A549 (cell line): ENCODE results near the gene SLC10A3. TPM values are rescaled to one million over a fixed set of nuclear protein-coding genes. Genes with fewer than 3 reads are reported as not detected.

Experiments
- ATAC-seq, 2 experiments: fragments of 200-7000 bp in 1 of 2; fragments of >200 bp in 1 of 2; cut with Nextera tagmentation in 1 of 2; cut with Tn5 transposase in 1 of 2; 3 replicates each; pipeline versions ENCODE4 v1.8.0 to v1.9.1; 2018 to 2020; ENCODE audit warnings: mild to moderate bottlenecking in 1 of 2, moderate library complexity in 1 of 2
- CTCF ChIA-PET: fragments of 300-600 bp; sonication (Branson Sonifier 250); formaldehyde crosslinking; extraction: SDS; loops from one replicate; lab custom pipeline; 2021; ENCODE audit warnings: antibody characterized with exemption, inconsistent platforms; lab: Yijun Ruan, JAX
- POLR2A ChIA-PET: fragments of 350-600 bp; formaldehyde crosslinking; extraction: SDS; loops from one replicate; lab custom pipeline; 2021; ENCODE audit warnings: antibody characterized with exemption, inconsistent platforms; lab: Yijun Ruan, JAX
- DNase-seq, 2 experiments: peaks; one replicate each; pipeline versions ENCODE4 v3.0.0 to v3.0.0-alpha.2; 2011 to 2016; ENCODE audit warnings: low read depth in 1 of 2, low spot score in 1 of 2
- FAIRE-seq: peaks from 2 replicates; lab custom pipeline; 2011; peaks lifted over from hg19 to GRCh38; lab: Jason Lieb, UNC
- H3K27ac ChIP-seq, 2 experiments: fragments of >200 bp; sonication (Bioruptor Twin); formaldehyde crosslinking; 3 replicates each; pipeline ENCODE4 v1.5.1; 2016 to 2017
- H3K4me1 ChIP-seq: fragments of >200 bp; sonication (Bioruptor Twin); formaldehyde crosslinking; 3 replicates; pipeline ENCODE4 v1.6.1; 2016
- H3K4me2 ChIP-seq: fragments of >200 bp; sonication (Bioruptor Twin); formaldehyde crosslinking; 3 replicates; pipeline ENCODE4 v1.6.1; 2016
- H3K4me3 ChIP-seq: fragments of >200 bp; sonication (Bioruptor Twin); formaldehyde crosslinking; 3 replicates; pipeline ENCODE4 v1.5.1; 2016
- H3K9me3 ChIP-seq: fragments of >200 bp; sonication (Bioruptor Twin); formaldehyde crosslinking; 3 replicates; pipeline ENCODE4 v1.6.1; 2016
- CBX2 ChIP-seq: fragments of 200-600 bp; sonication (generic); IDR thresholded peaks from 2 replicates; pipeline ENCODE4 v1.6.1; 2016; ENCODE audit warnings: low read depth, mild to moderate bottlenecking, borderline replicate concordance
- CHD2 ChIP-seq: fragments of 150-350 bp; IDR thresholded peaks from 2 replicates; pipeline ENCODE4 v1.6.1; 2014; ENCODE audit warnings: low read length; ENCODE audit not compliant: partially characterized antibody
- CTCF ChIP-seq: fragments of >200 bp; sonication (Bioruptor Twin); formaldehyde crosslinking; IDR thresholded peaks from 3 replicates; pipeline ENCODE4 v1.5.1; 2016
- EP300 ChIP-seq, 2 experiments: fragments of >200 bp; sonication (Bioruptor Twin); formaldehyde crosslinking; IDR thresholded peaks; 2 replicates in 1 of 2; 3 replicates in 1 of 2; pipeline ENCODE4 v1.6.1; 2016 to 2017
- ESRRA ChIP-seq: fragments of 150-350 bp; IDR thresholded peaks from 2 replicates; pipeline ENCODE4 v1.6.1; 2014; ENCODE audit warnings: mild to moderate bottlenecking, low read length, borderline replicate concordance
- FOSB ChIP-seq: fragments of 250-450 bp; sonication (Bioruptor Pico); IDR thresholded peaks from 2 replicates; pipeline ENCODE4 v1.5.0; 2020; ENCODE audit warnings: mild to moderate bottlenecking, moderate library complexity
- KDM1A ChIP-seq: fragments of 200-600 bp; sonication (generic); IDR thresholded peaks from 2 replicates; pipeline ENCODE4 v1.6.1; 2016; ENCODE audit warnings: low read depth, mild to moderate bottlenecking
- NFE2L2 ChIP-seq: fragments of 150-350 bp; conservative IDR thresholded peaks from 2 replicates; pipeline ENCODE4 v1.6.1; 2014; ENCODE audit warnings: low read length
- NPAS2 ChIP-seq: fragments of 250-450 bp; sonication (Bioruptor Pico); IDR thresholded peaks from 2 replicates; pipeline ENCODE4 v1.8.0; 2022; ENCODE audit warnings: mild to moderate bottlenecking, moderate library complexity, borderline replicate concordance
- POLR2A ChIP-seq: IDR thresholded peaks from 2 replicates; pipeline ENCODE4 v1.6.1; 2012; ENCODE audit warnings: mild to moderate bottlenecking, low read length
- RNF2 ChIP-seq: fragments of 200-600 bp; sonication (generic); IDR thresholded peaks from 2 replicates; pipeline ENCODE4 v1.6.1; 2016; ENCODE audit warnings: low read depth, mild to moderate bottlenecking, antibody characterized with exemption, moderate library complexity, borderline replicate concordance
- SMC3 ChIP-seq: fragments of >200 bp; sonication (Bioruptor Twin); formaldehyde crosslinking; IDR thresholded peaks from 3 replicates; pipeline ENCODE4 v1.6.1; 2018; ENCODE audit warnings: inconsistent platforms
- TP53 ChIP-seq: fragments of 250-450 bp; sonication (Bioruptor Pico); IDR thresholded peaks from 2 replicates; pipeline ENCODE4 v1.5.0; 2021; ENCODE audit warnings: mild to moderate bottlenecking, moderate library complexity
- ZNF302 ChIP-seq: fragments of 250-450 bp; sonication (Bioruptor Pico); IDR thresholded peaks from 2 replicates; pipeline ENCODE4 v1.9.0; 2021; ENCODE audit warnings: inconsistent platforms, mild to moderate bottlenecking, moderate library complexity
- ZSCAN20 ChIP-seq: fragments of 250-450 bp; sonication (Bioruptor Pico); IDR thresholded peaks from 2 replicates; pipeline ENCODE4 v1.8.0; 2022; ENCODE audit warnings: mild to moderate bottlenecking, moderate library complexity
- WGBS: methylation state at CpG from one replicate; pipeline ENCODE4 v1.1.6; 2017; ENCODE audit errors: missing lambda C conversion rate; 5-methylcytosine and 5-hydroxymethylcytosine counted together
- polyA plus RNA-seq, 4 experiments: library from polyadenylated mRNA; depleted of rRNA in 3 of 4; stranded (reverse); fragments of >200 nt; fragmentation: RNase III in 1 of 4; extraction: RNeasy Plus Mini Kit Qiagen cat#74134 plus additional on column Dnase treatment in 1 of 4; gene quantifications; 2 replicates in 3 of 4; 3 replicates in 1 of 4; pipeline ENCODE4 v1.2.3, GENCODE V29; 2011 to 2017
- small RNA-seq, 6 experiments: library from RNA; depleted of rRNA; stranded (forward); fragments of <200 nt; gene quantifications; one replicate each; pipeline ENCODE3, GENCODE V24; 2012
- TF ChIP-seq, protein P1 (sequence below): fragments of 150-350 bp; IDR thresholded peaks from 2 replicates; pipeline ENCODE4 v1.6.1; 2014; ENCODE audit warnings: low read depth, mild to moderate bottlenecking, low read length
- TF ChIP-seq, protein P2 (sequence below): fragments of 250-450 bp; sonication (Bioruptor Pico); IDR thresholded peaks from 2 replicates; pipeline ENCODE4 v1.5.0; 2020; ENCODE audit warnings: low read depth, mild to moderate bottlenecking, moderate library complexity

SLC10A3 gene
- polyA plus RNA-seq, 2 of the 4 experiments (the other 2 are of a cell fraction), result 9.0 to 21.7 TPM

DNA sequence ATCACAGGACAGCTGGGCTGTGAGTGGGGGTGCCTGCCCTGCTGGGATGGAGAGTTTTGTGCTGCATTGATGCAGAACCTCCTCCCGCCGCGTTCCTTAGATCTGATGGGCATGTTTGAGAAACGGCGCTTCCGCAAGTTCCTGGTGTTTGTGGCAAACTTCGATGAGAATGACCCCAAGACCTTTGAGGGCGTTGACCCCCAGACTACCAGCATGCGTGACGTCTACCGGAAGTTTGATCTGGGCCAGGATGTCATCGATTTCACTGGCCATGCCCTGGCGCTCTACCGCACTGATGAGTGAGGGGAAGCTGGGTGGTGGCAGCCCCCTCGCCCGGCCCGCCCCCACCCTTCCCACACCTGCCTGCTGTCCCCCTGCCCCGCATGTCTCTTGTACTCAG lies 50.6 kb downstream of the SLC10A3 start:
- ChIA-PET POLR2A (no interaction called here), CTCF (interaction anchor here (0.8 kb wide), 1 partner anchor 41 kb away, joined by 4 read pairs; no protein-coding TSS in a partner anchor)
- no peak for FAIRE-seq
- H3K27ac ChIP-seq, result no peak overlapping the region
- H3K4me2 ChIP-seq, result no peak overlapping the region
- WGBS, result 100% methylated on average over 8 of the region's 18 CpGs
- ATAC-seq, result no peak
- no peak for DNase-seq
- peaks cover 17% of the 10 kb centered on the region; the same call in 2 of the 3 replicates for H3K4me1 ChIP-seq
- TF ChIP-seq ESRRA (no peak), CBX2 (no peak), CTCF (no peak), NPAS2 (no peak), SMC3 (no peak), RNF2 (no peak), POLR2A (no peak), CHD2 (no peak), KDM1A (no peak), TP53 (CRISPR knock-in tag) (no peak), ZSCAN20 (CRISPR knock-in tag) (no peak)
- TF ChIP-seq, protein P1, sequence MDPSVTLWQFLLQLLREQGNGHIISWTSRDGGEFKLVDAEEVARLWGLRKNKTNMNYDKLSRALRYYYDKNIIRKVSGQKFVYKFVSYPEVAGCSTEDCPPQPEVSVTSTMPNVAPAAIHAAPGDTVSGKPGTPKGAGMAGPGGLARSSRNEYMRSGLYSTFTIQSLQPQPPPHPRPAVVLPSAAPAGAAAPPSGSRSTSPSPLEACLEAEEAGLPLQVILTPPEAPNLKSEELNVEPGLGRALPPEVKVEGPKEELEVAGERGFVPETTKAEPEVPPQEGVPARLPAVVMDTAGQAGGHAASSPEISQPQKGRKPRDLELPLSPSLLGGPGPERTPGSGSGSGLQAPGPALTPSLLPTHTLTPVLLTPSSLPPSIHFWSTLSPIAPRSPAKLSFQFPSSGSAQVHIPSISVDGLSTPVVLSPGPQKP, result no peak
- H3K4me3 ChIP-seq, result no peak overlapping the region
- H3K9me3 ChIP-seq, result no peaks in the 10 kb centered on the region

- DNase-seq, result no peak
Observed at GRCh38 chrX:154437971-154438893, 52.2 kb downstream of the SLC10A3 start.

More at GRCh38 chrX:154437971-154438893, 52.2 kb downstream of the SLC10A3 start:
- Histone ChIP-seq H3K27ac (peak overlapping the region; percentile 100), H3K4me1 (peaks cover 13% of the 10 kb centered on the region; the same call in 1 of the 3 replicates), H3K4me3 (peak overlapping the region; percentile 97), H3K9me3 (no peaks in the 10 kb centered on the region), H3K4me2 (peak overlapping the region; percentile 98)
- no peak for FAIRE-seq
- ChIA-PET CTCF (interaction anchor here (0.6 to 1.2 kb wide), 2 partner anchors 11 to 102 kb away, joined by 3 to 5 read pairs; no protein-coding TSS in a partner anchor), POLR2A (no interaction called here)
- ATAC-seq, result peak in 1 of 2 experiments; percentile 4; a peak in 1 of 6 replicates
- 71% methylated on average over 22 of the region's 28 CpGs for WGBS
- TF ChIP-seq EP300 (IDR thresholded peaks at IDR 0.05), result no peak
- TF ChIP-seq, protein P2, sequence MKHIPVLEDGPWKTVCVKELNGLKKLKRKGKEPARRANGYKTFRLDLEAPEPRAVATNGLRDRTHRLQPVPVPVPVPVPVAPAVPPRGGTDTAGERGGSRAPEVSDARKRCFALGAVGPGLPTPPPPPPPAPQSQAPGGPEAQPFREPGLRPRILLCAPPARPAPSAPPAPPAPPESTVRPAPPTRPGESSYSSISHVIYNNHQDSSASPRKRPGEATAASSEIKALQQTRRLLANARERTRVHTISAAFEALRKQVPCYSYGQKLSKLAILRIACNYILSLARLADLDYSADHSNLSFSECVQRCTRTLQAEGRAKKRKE (CRISPR knock-in tag), result no peak
- TF ChIP-seq ZNF302 (CRISPR knock-in tag), result no peak
- TF ChIP-seq NFE2L2, result no peak
- TF ChIP-seq FOSB, result no peak
- no peak for TF ChIP-seq NPAS2

Small RNA genes within 50 kb of the gene (small RNA-seq; reads per million reads assigned to genes)
- gene MIR6858 (0 to 4.7 (median 0) reads per million in 6 experiments), gene RN7SL697P (0 reads per million in 6 experiments)

Other genes starting within 250 kb of the SLC10A3 start
- not detected in 2 replicates for gene OPN1MW3, start 233.0 kb downstream of the SLC10A3 start, polyA plus RNA-seq (2011; rRNA removed)
- gene OPN1MW3, start 233.0 kb downstream of the SLC10A3 start, polyA plus RNA-seq (2017; fragmentation: RNase III; extraction: RNeasy Plus Mini Kit Qiagen cat#74134 plus additional on column Dnase treatment), result not detected in 3 replicates
- not detected in 2 replicates for gene TEX28, start 195.5 kb downstream of the SLC10A3 start, polyA plus RNA-seq (2011; rRNA removed)
- not detected in 3 replicates for gene TEX28, start 195.5 kb downstream of the SLC10A3 start, polyA plus RNA-seq (2017; fragmentation: RNase III; extraction: RNeasy Plus Mini Kit Qiagen cat#74134 plus additional on column Dnase treatment)
- gene TKTL1, start 194.8 kb downstream of the SLC10A3 start, polyA plus RNA-seq (2011; rRNA removed), result 0.14 TPM in 1 of 2 replicates, not detected in the other
- gene TKTL1, start 194.8 kb downstream of the SLC10A3 start, polyA plus RNA-seq (2017; fragmentation: RNase III; extraction: RNeasy Plus Mini Kit Qiagen cat#74134 plus additional on column Dnase treatment), result not detected in 3 replicates
- 303 and 351 TPM in 2 replicates for gene FLNA, start 116.0 kb downstream of the SLC10A3 start, polyA plus RNA-seq (2011; rRNA removed)
- gene FLNA, start 116.0 kb downstream of the SLC10A3 start, polyA plus RNA-seq (2017; fragmentation: RNase III; extraction: RNeasy Plus Mini Kit Qiagen cat#74134 plus additional on column Dnase treatment), result 1,116 to 1,252 TPM (median 1,118 TPM) in 3 replicates
- gene EMD, start 111.3 kb downstream of the SLC10A3 start, polyA plus RNA-seq (2011; rRNA removed), result 34.6 and 40.7 TPM in 2 replicates
- gene EMD, start 111.3 kb downstream of the SLC10A3 start, polyA plus RNA-seq (2017; fragmentation: RNase III; extraction: RNeasy Plus Mini Kit Qiagen cat#74134 plus additional on column Dnase treatment), result 126 to 131 TPM (median 130 TPM) in 3 replicates
- 3,216 and 3,468 TPM in 2 replicates for gene RPL10, start 92.3 kb downstream of the SLC10A3 start, polyA plus RNA-seq (2011; rRNA removed)
- 4,594 to 4,829 TPM (median 4,804 TPM) in 3 replicates for gene RPL10, start 92.3 kb downstream of the SLC10A3 start, polyA plus RNA-seq (2017; fragmentation: RNase III; extraction: RNeasy Plus Mini Kit Qiagen cat#74134 plus additional on column Dnase treatment)
- gene DNASE1L1, start 81.4 kb downstream of the SLC10A3 start, polyA plus RNA-seq (2011; rRNA removed), result 14.3 and 21.6 TPM in 2 replicates
- gene DNASE1L1, start 81.4 kb downstream of the SLC10A3 start, polyA plus RNA-seq (2017; fragmentation: RNase III; extraction: RNeasy Plus Mini Kit Qiagen cat#74134 plus additional on column Dnase treatment), result 20.9 to 24.5 TPM (median 24.4 TPM) in 3 replicates
- gene TAFAZZIN, start 79.1 kb downstream of the SLC10A3 start, polyA plus RNA-seq (2011; rRNA removed), result 32.6 and 36.9 TPM in 2 replicates
- 25.7 to 36.3 TPM (median 34.4 TPM) in 3 replicates for gene TAFAZZIN, start 79.1 kb downstream of the SLC10A3 start, polyA plus RNA-seq (2017; fragmentation: RNase III; extraction: RNeasy Plus Mini Kit Qiagen cat#74134 plus additional on column Dnase treatment)
- gene ATP6AP1, start 62.0 kb downstream of the SLC10A3 start, polyA plus RNA-seq (2011; rRNA removed), result 62.6 and 69.6 TPM in 2 replicates
- 71.3 to 81.7 TPM (median 78.9 TPM) in 3 replicates for gene ATP6AP1, start 62.0 kb downstream of the SLC10A3 start, polyA plus RNA-seq (2017; fragmentation: RNase III; extraction: RNeasy Plus Mini Kit Qiagen cat#74134 plus additional on column Dnase treatment)
- gene GDI1, start 53.5 kb downstream of the SLC10A3 start, polyA plus RNA-seq (2011; rRNA removed), result 117 and 124 TPM in 2 replicates
- gene GDI1, start 53.5 kb downstream of the SLC10A3 start, polyA plus RNA-seq (2017; fragmentation: RNase III; extraction: RNeasy Plus Mini Kit Qiagen cat#74134 plus additional on column Dnase treatment), result 107 to 131 TPM (median 128 TPM) in 3 replicates
- 55.1 and 57.8 TPM in 2 replicates for gene FAM50A, start 46.5 kb downstream of the SLC10A3 start, polyA plus RNA-seq (2011; rRNA removed)
- gene FAM50A, start 46.5 kb downstream of the SLC10A3 start, polyA plus RNA-seq (2017; fragmentation: RNase III; extraction: RNeasy Plus Mini Kit Qiagen cat#74134 plus additional on column Dnase treatment), result 105 to 123 TPM (median 121 TPM) in 3 replicates
- gene PLXNA3, start 32.3 kb downstream of the SLC10A3 start, polyA plus RNA-seq (2011; rRNA removed), result 3.4 and 5.9 TPM in 2 replicates
- 7.9 to 10.1 TPM (median 9.5 TPM) in 3 replicates for gene PLXNA3, start 32.3 kb downstream of the SLC10A3 start, polyA plus RNA-seq (2017; fragmentation: RNase III; extraction: RNeasy Plus Mini Kit Qiagen cat#74134 plus additional on column Dnase treatment)
- gene LAGE3, start 11.3 kb downstream of the SLC10A3 start, polyA plus RNA-seq (2011; rRNA removed), result 20.6 and 26.8 TPM in 2 replicates
- gene LAGE3, start 11.3 kb downstream of the SLC10A3 start, polyA plus RNA-seq (2017; fragmentation: RNase III; extraction: RNeasy Plus Mini Kit Qiagen cat#74134 plus additional on column Dnase treatment), result 42.9 to 49.7 TPM (median 47.5 TPM) in 3 replicates
- 26.4 and 30.8 TPM in 2 replicates for gene UBL4A, start 4.0 kb downstream of the SLC10A3 start, polyA plus RNA-seq (2011; rRNA removed)
- 34.6 to 37.7 TPM (median 36.9 TPM) in 3 replicates for gene UBL4A, start 4.0 kb downstream of the SLC10A3 start, polyA plus RNA-seq (2017; fragmentation: RNase III; extraction: RNeasy Plus Mini Kit Qiagen cat#74134 plus additional on column Dnase treatment)
- gene FAM3A, start 25.6 kb upstream of the SLC10A3 start, polyA plus RNA-seq (2011; rRNA removed), result 18.6 and 21.7 TPM in 2 replicates
- gene FAM3A, start 25.6 kb upstream of the SLC10A3 start, polyA plus RNA-seq (2017; fragmentation: RNase III; extraction: RNeasy Plus Mini Kit Qiagen cat#74134 plus additional on column Dnase treatment), result 33.2 to 40.6 TPM (median 36.7 TPM) in 3 replicates
- 692 and 774 TPM in 2 replicates for gene G6PD, start 56.2 kb upstream of the SLC10A3 start, polyA plus RNA-seq (2011; rRNA removed)
- 1,409 to 1,481 TPM (median 1,465 TPM) in 3 replicates for gene G6PD, start 56.2 kb upstream of the SLC10A3 start, polyA plus RNA-seq (2017; fragmentation: RNase III; extraction: RNeasy Plus Mini Kit Qiagen cat#74134 plus additional on column Dnase treatment)
- gene IKBKG, start 57.0 kb upstream of the SLC10A3 start, polyA plus RNA-seq (2011; rRNA removed), result 19.7 and 22.1 TPM in 2 replicates
- 33.4 to 38.8 TPM (median 34.2 TPM) in 3 replicates for gene IKBKG, start 57.0 kb upstream of the SLC10A3 start, polyA plus RNA-seq (2017; fragmentation: RNase III; extraction: RNeasy Plus Mini Kit Qiagen cat#74134 plus additional on column Dnase treatment)
- gene CTAG1A, start 94.5 kb upstream of the SLC10A3 start, polyA plus RNA-seq (2011; rRNA removed), result not detected in 2 replicates
- gene CTAG1A, start 94.5 kb upstream of the SLC10A3 start, polyA plus RNA-seq (2017; fragmentation: RNase III; extraction: RNeasy Plus Mini Kit Qiagen cat#74134 plus additional on column Dnase treatment), result not detected in 3 replicates
- not detected in 2 replicates for gene CTAG1B, start 128.7 kb upstream of the SLC10A3 start, polyA plus RNA-seq (2011; rRNA removed)
- not detected in 3 replicates for gene CTAG1B, start 128.7 kb upstream of the SLC10A3 start, polyA plus RNA-seq (2017; fragmentation: RNase III; extraction: RNeasy Plus Mini Kit Qiagen cat#74134 plus additional on column Dnase treatment)
- gene CTAG2, start 162.9 kb upstream of the SLC10A3 start, polyA plus RNA-seq (2011; rRNA removed), result not detected in 2 replicates
- not detected in 3 replicates for gene CTAG2, start 162.9 kb upstream of the SLC10A3 start, polyA plus RNA-seq (2017; fragmentation: RNase III; extraction: RNeasy Plus Mini Kit Qiagen cat#74134 plus additional on column Dnase treatment)